HCT116 (cell line): ENCODE measurements around the gene CEP72.

Source experiments
- EGR1 ChIP-seq: IDR thresholded peaks from 2 replicates; pipeline ENCODE4 v1.6.1; 2012; ENCODE audit warnings: low read depth
- RAD21 ChIP-seq: IDR thresholded peaks from 2 replicates; pipeline ENCODE4 v1.6.1; 2012; ENCODE audit warnings: low read depth, mild to moderate bottlenecking
- SIN3A ChIP-seq: IDR thresholded peaks from 2 replicates; pipeline ENCODE4 v1.6.1; 2012; ENCODE audit warnings: low read depth
- YY1 ChIP-seq: IDR thresholded peaks from 2 replicates; pipeline ENCODE4 v1.6.1; 2011; ENCODE audit warnings: low read length, low read depth, moderate library complexity, mild to moderate bottlenecking; ENCODE audit not compliant: insufficient replicate concordance; ENCODE audit errors: extremely low read depth
- TF ChIP-seq, protein P1 (sequence below), 3 experiments: fragments of 200-600 bp in 1 of 3; sonication (generic) in 1 of 3; IDR thresholded peaks in 2 of 3; conservative IDR thresholded peaks in 1 of 3; 2 replicates each; pipeline ENCODE4 v1.5.1; 2012 to 2017; ENCODE audit warnings: low read depth in 2 of 3, low read length in 2 of 3, antibody characterized with exemption in 1 of 3, borderline replicate concordance in 1 of 3, control low read depth in 1 of 3, mild to moderate bottlenecking in 1 of 3, mixed read lengths in 1 of 3, mixed run types in 1 of 3, moderate library complexity in 1 of 3; ENCODE audit not compliant: insufficient read depth in 1 of 3

GRCh38 chr5:635306-636055, 23.3 kb downstream of the CEP72 start:
- TF ChIP-seq, protein P1, sequence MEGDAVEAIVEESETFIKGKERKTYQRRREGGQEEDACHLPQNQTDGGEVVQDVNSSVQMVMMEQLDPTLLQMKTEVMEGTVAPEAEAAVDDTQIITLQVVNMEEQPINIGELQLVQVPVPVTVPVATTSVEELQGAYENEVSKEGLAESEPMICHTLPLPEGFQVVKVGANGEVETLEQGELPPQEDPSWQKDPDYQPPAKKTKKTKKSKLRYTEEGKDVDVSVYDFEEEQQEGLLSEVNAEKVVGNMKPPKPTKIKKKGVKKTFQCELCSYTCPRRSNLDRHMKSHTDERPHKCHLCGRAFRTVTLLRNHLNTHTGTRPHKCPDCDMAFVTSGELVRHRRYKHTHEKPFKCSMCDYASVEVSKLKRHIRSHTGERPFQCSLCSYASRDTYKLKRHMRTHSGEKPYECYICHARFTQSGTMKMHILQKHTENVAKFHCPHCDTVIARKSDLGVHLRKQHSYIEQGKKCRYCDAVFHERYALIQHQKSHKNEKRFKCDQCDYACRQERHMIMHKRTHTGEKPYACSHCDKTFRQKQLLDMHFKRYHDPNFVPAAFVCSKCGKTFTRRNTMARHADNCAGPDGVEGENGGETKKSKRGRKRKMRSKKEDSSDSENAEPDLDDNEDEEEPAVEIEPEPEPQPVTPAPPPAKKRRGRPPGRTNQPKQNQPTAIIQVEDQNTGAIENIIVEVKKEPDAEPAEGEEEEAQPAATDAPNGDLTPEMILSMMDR (IDR thresholded peaks at IDR 0.05 in 2 of 3, conservative IDR thresholded peaks at IDR 0.05 in 1 of 3; ENCODE audit: borderline replicate concordance in 1 of 3, insufficient read depth in 1 of 3, low read depth in 2 of 3, low read length in 2 of 3), result no peak
- no peak for TF ChIP-seq EGR1
- no peak for TF ChIP-seq YY1
- no peak for TF ChIP-seq SIN3A
- no peak for TF ChIP-seq RAD21
